Astrocyte (in vitro differentiated cells and primary cell): Measurements from ENCODE around the gene TEAD1. TPM values are rescaled to one million over a fixed set of nuclear protein-coding genes. Genes with fewer than 3 reads are reported as not detected.

ENCODE experiments used
- DNase-seq: peaks from one replicate; pipeline ENCODE4 v3.0.0-alpha.2; 2010; ENCODE audit warnings: low read depth
- FAIRE-seq: peaks from 2 replicates; lab custom pipeline; 2011; peaks lifted over from hg19 to GRCh38; lab: Jason Lieb, UNC
- H2AFZ ChIP-seq: 2 replicates; pipeline ENCODE4 v1.6.0; 2012; ENCODE audit warnings: low read depth, low read length, inconsistent platforms
- H3K27ac ChIP-seq: 2 replicates; pipeline ENCODE4 v1.5.1; 2011; ENCODE audit warnings: low read depth, low read length, inconsistent platforms
- H3K27me3 ChIP-seq: 2 replicates; pipeline ENCODE4 v1.6.0; 2011; ENCODE audit warnings: low read length, inconsistent platforms; ENCODE audit not compliant: insufficient read depth
- H3K36me3 ChIP-seq: 2 replicates; pipeline ENCODE4 v1.5.1; 2011; ENCODE audit warnings: low read length, inconsistent platforms; ENCODE audit not compliant: insufficient read depth
- H3K4me1 ChIP-seq: 2 replicates; pipeline ENCODE4 v1.5.1; 2011; ENCODE audit warnings: low read length, inconsistent platforms; ENCODE audit not compliant: insufficient read depth
- H3K4me2 ChIP-seq: 2 replicates; pipeline ENCODE4 v1.6.0; 2012; ENCODE audit warnings: low read length, inconsistent platforms
- H3K4me3 ChIP-seq: 2 replicates; pipeline ENCODE4 v1.5.1; 2011; ENCODE audit warnings: low read depth, mild to moderate bottlenecking, low read length, inconsistent platforms; ENCODE audit not compliant: insufficient read depth
- H3K79me2 ChIP-seq: 2 replicates; pipeline ENCODE4 v1.6.0; 2012; ENCODE audit warnings: mild to moderate bottlenecking, low read length, inconsistent platforms; ENCODE audit not compliant: insufficient read depth
- H3K9ac ChIP-seq: 2 replicates; pipeline ENCODE4 v1.6.0; 2012; ENCODE audit warnings: mild to moderate bottlenecking, low read length, inconsistent platforms
- H3K9me3 ChIP-seq: 2 replicates; pipeline ENCODE4 v1.5.1; 2012; ENCODE audit warnings: low read depth, mild to moderate bottlenecking, low read length, inconsistent platforms; ENCODE audit not compliant: insufficient read depth
- H4K20me1 ChIP-seq: 2 replicates; pipeline ENCODE4 v1.6.0; 2012; ENCODE audit warnings: low read length, inconsistent platforms; ENCODE audit not compliant: insufficient read depth
- H3K27ac Mint-ChIP-seq: one replicate; pipeline ENCODE4 v1.8.0; 2021; ENCODE audit warnings: mild to moderate bottlenecking, mixed read lengths; ENCODE audit not compliant: unreplicated experiment
- H3K27me3 Mint-ChIP-seq: one replicate; pipeline ENCODE4 v1.8.0; 2021; ENCODE audit warnings: low read depth, mixed read lengths; ENCODE audit not compliant: unreplicated experiment
- H3K36me3 Mint-ChIP-seq: one replicate; pipeline ENCODE4 v1.8.0; 2021; ENCODE audit warnings: low read depth, mixed read lengths; ENCODE audit not compliant: unreplicated experiment
- H3K4me1 Mint-ChIP-seq: one replicate; pipeline ENCODE4 v1.8.0; 2021; ENCODE audit warnings: low read depth, mixed read lengths; ENCODE audit not compliant: unreplicated experiment
- H3K4me3 Mint-ChIP-seq: one replicate; pipeline ENCODE4 v1.8.0; 2021; ENCODE audit warnings: mild to moderate bottlenecking, moderate library complexity, mixed read lengths; ENCODE audit not compliant: unreplicated experiment
- H3K9me3 Mint-ChIP-seq: one replicate; pipeline ENCODE4 v1.8.0; 2021; ENCODE audit warnings: mild to moderate bottlenecking, mixed read lengths; ENCODE audit not compliant: unreplicated experiment
- EZH2 ChIP-seq: IDR thresholded peaks from 2 replicates; pipeline ENCODE4 v1.6.1; 2012; ENCODE audit warnings: mild to moderate bottlenecking, low read length, inconsistent platforms; ENCODE audit not compliant: insufficient read depth
- total RNA-seq: library from RNA; stranded (reverse); gene quantifications from 2 replicates; pipeline ENCODE4 v1.2.1, GENCODE V29; 2021
- TF ChIP-seq, protein P1 (sequence below): IDR thresholded peaks from 2 replicates; pipeline ENCODE4 v1.5.1; 2011; ENCODE audit warnings: low read depth, mild to moderate bottlenecking, inconsistent platforms, low read length, moderate library complexity; ENCODE audit not compliant: insufficient read depth

Gene TEAD1
- total RNA-seq, 1 donor from 2014 or later, result 149 TPM

DNA sequence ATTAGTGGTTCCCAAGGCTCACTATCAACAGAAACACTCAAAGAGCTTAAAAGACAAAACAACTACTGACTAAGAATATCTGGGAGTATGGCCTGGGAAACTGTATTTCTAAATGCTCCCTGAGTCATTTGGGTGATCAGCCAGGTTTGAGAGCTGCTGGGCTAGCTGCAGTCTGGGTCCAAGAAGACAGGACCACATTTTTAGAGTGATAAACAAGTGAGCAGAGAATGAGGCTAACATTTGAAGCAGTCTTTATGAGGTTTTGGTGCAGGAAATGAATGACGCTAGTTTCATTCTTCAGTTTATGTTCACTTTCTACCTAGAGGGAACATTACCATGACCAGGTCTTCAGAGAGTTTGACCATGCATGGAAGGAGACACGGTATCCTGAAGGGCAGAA lies 97.7 kb downstream of the TEAD1 start:
- Histone ChIP-seq H3K4me3 (no peak overlapping the region), H2AFZ (no peak overlapping the region), H3K36me3 (no peaks in the 10 kb centered on the region), H3K4me2 (no peak overlapping the region), H3K27ac (no peak overlapping the region), H3K27me3 (no peaks in the 10 kb centered on the region), H3K79me2 (peaks cover 95% of the 10 kb centered on the region), H3K9me3 (no peaks in the 10 kb centered on the region), H4K20me1 (peaks cover 57% of the 10 kb centered on the region), H3K9ac (no peak overlapping the region), H3K4me1 (peaks cover 48% of the 10 kb centered on the region)
- H3K36me3 Mint-ChIP-seq, result peaks cover 8% of the 10 kb centered on the region
- H3K9me3 Mint-ChIP-seq, result peaks cover 2% of the 10 kb centered on the region
- H3K27ac Mint-ChIP-seq, result no peak overlapping the region
- H3K4me3 Mint-ChIP-seq, result no peak overlapping the region
- no peaks in the 10 kb centered on the region for H3K27me3 Mint-ChIP-seq
- no peak for TF ChIP-seq EZH2
- TF ChIP-seq, protein P1, sequence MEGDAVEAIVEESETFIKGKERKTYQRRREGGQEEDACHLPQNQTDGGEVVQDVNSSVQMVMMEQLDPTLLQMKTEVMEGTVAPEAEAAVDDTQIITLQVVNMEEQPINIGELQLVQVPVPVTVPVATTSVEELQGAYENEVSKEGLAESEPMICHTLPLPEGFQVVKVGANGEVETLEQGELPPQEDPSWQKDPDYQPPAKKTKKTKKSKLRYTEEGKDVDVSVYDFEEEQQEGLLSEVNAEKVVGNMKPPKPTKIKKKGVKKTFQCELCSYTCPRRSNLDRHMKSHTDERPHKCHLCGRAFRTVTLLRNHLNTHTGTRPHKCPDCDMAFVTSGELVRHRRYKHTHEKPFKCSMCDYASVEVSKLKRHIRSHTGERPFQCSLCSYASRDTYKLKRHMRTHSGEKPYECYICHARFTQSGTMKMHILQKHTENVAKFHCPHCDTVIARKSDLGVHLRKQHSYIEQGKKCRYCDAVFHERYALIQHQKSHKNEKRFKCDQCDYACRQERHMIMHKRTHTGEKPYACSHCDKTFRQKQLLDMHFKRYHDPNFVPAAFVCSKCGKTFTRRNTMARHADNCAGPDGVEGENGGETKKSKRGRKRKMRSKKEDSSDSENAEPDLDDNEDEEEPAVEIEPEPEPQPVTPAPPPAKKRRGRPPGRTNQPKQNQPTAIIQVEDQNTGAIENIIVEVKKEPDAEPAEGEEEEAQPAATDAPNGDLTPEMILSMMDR, result no peak
- peaks cover 43% of the 10 kb centered on the region for H3K4me1 Mint-ChIP-seq
- FAIRE-seq, result peak; percentile 49
- DNase-seq, result peak; percentile 52

DNA sequence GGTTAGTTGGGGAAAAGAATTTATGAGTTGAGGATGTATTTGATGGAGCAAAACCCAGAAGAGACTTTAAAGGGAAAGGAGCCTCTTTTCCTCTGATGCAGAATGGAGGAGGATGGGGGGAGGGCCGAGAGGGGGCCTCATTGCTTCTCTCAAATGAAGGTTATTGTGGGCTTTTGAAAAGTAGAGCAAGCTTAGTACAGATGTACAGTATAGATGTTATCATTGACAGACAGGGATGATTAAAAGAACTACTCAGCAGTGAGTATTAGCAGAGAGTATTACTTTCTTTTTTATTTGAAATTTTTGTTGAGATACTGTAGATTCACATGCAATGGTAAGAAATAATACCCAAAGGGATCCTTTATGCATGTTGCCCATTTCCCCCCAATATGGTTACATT lies 98.1 kb downstream of the TEAD1 start:
- FAIRE-seq (no peak), DNase-seq (no peak)
- no peak overlapping the region for H3K4me2 ChIP-seq
- H3K27me3 ChIP-seq, result no peaks in the 10 kb centered on the region
- Mint-ChIP-seq H3K27ac (no peak overlapping the region), H3K9me3 (peaks cover 2% of the 10 kb centered on the region), H3K27me3 (no peaks in the 10 kb centered on the region), H3K36me3 (peaks cover 7% of the 10 kb centered on the region), H3K4me3 (no peak overlapping the region), H3K4me1 (peaks cover 39% of the 10 kb centered on the region)
- H4K20me1 ChIP-seq, result peaks cover 62% of the 10 kb centered on the region
- no peak overlapping the region for H3K4me3 ChIP-seq
- TF ChIP-seq EZH2, result no peak
- TF ChIP-seq, protein P1, result no peak
- H2AFZ ChIP-seq, result no peak overlapping the region
- H3K4me1 ChIP-seq, result peaks cover 48% of the 10 kb centered on the region
- no peak overlapping the region for H3K9ac ChIP-seq
- peaks cover 95% of the 10 kb centered on the region for H3K79me2 ChIP-seq
- H3K36me3 ChIP-seq, result no peaks in the 10 kb centered on the region
- H3K27ac ChIP-seq, result no peak overlapping the region
- no peaks in the 10 kb centered on the region for H3K9me3 ChIP-seq

DNA sequence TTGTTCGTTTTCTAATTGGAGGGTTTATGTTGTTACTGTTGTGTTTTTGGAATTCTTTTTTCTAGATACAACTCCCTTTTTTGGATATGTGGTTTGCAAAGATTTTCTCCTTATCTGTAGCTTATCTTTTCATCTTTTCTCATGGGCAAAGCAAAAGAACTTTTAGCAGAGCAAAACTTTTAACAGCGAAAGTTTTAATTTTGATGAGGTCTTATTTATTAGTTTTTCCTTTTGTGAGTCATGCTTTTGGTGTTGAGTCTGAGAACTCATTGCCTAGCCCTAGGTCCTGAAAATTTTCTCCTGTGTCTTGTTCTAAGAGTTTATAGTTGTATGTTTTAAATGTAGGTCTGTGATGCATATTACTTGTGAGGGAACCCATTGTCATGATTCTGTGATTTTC lies 99.4 kb downstream of the TEAD1 start:
- H3K9me3 ChIP-seq, result no peaks in the 10 kb centered on the region
- H2AFZ ChIP-seq, result no peak overlapping the region
- H3K79me2 ChIP-seq, result peaks cover 95% of the 10 kb centered on the region
- Mint-ChIP-seq H3K9me3 (no peaks in the 10 kb centered on the region), H3K27ac (peak overlapping the region; percentile 6), H3K4me1 (peaks cover 34% of the 10 kb centered on the region), H3K4me3 (no peak overlapping the region), H3K36me3 (peaks cover 2% of the 10 kb centered on the region), H3K27me3 (no peaks in the 10 kb centered on the region)
- H3K4me3 ChIP-seq, result no peak overlapping the region
- TF ChIP-seq, protein P1, result no peak
- TF ChIP-seq EZH2, result no peak
- no peak for FAIRE-seq
- no peak overlapping the region for H3K9ac ChIP-seq
- peaks cover 71% of the 10 kb centered on the region for H4K20me1 ChIP-seq
- no peak overlapping the region for H3K27ac ChIP-seq
- no peaks in the 10 kb centered on the region for H3K36me3 ChIP-seq
- H3K4me2 ChIP-seq, result peak overlapping the region; percentile 26
- no peaks in the 10 kb centered on the region for H3K27me3 ChIP-seq
- DNase-seq, result no peak
- H3K4me1 ChIP-seq, result peaks cover 49% of the 10 kb centered on the region
